GM12801 (cell line): ENCODE results near the gene BLOC1S4.

ENCODE experiments used
- CTCF ChIP-seq: IDR thresholded peaks from one replicate; pipeline ENCODE4 v1.5.1; 2011; ENCODE audit warnings: control low read depth; ENCODE audit not compliant: insufficient read length; ENCODE audit errors: extremely low read depth

Gene BLOC1S4

GRCh38 chr4:6742507-6742906 is 26.5 kb downstream of the BLOC1S4 start:
- TF ChIP-seq CTCF, result no peak

DNA sequence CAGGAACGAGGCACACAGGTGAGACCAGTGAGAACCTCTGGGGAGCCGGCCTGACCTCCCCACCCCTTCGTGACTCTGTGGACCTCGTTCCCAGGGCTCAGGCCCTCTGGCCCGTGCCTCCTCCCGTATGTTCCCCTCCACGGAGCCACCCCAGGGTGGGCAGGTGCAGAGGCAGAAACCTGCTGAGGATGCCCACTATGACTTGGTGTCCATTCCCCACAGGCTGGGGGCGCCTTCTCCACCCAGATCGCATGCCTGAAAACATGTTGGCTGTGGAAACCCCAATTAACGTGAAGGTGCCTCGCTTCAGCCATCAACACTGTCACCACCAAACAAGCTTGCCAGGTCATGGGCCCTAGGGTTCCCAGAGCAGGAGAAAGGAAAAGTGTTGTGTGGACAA is 27.0 kb downstream of the BLOC1S4 start:
- no peak for TF ChIP-seq CTCF

- TF ChIP-seq CTCF, result no peak
These were observed 30.8 kb downstream of the BLOC1S4 start for GRCh38 chr4:6746721-6747293.

DNA sequence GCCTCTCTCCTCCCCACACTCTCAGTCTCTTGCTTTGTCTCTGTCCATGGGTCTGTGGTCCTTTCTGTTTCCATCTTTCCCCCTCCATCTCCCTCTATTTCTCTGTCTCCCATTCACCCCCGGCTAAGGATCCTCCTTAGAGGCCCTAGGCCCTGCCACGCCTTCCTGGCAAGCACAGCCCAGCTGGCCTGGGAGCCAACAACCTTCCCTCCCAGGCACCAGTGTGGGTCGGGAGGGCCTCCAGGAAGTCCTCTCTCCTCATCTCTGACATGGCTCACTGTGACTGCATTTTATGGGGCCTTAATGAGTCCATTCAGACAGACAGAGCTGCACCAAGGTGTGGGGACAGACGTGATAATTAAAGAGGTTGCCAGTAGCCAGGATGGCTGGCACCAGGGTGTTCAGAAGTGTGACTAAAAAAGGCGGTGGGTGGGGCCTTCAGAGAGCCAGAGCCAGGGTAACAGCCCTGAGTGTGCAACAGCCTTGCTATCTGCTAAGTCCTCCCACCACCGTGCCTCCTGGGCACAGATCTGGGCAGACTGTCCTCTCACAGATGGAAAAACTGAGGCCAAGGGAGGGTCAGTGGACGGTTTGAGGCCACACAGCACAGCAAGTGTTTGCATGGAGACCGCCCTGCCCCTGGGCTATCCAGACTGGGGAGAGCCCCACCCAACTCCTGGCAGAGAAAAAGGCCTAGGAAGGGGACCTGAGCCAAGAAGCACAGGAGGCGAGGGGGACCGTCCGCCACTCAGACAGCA is 31.5 kb downstream of the BLOC1S4 start:
- no peak for TF ChIP-seq CTCF

DNA sequence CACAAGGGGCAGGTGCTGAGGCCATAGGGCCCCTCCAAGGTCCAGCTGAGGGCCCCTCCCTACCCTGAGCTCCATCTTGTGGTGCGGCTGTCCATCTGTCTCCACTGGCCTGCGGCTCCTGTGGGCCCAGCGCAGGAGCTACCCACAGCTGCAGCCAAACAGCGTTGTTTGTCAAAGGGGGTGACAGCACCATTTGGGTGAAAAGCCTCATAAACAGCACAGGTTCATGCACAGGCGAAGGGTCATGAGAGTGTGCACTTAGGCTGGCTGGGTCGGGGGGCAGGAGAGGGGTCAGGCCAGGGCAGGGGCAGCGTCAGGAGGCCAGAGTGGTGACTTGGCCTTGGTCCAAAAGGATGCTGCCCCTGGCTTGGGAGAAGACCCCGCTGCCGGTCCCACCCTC is 32.3 kb downstream of the BLOC1S4 start:
- TF ChIP-seq CTCF, result no peak

DNA sequence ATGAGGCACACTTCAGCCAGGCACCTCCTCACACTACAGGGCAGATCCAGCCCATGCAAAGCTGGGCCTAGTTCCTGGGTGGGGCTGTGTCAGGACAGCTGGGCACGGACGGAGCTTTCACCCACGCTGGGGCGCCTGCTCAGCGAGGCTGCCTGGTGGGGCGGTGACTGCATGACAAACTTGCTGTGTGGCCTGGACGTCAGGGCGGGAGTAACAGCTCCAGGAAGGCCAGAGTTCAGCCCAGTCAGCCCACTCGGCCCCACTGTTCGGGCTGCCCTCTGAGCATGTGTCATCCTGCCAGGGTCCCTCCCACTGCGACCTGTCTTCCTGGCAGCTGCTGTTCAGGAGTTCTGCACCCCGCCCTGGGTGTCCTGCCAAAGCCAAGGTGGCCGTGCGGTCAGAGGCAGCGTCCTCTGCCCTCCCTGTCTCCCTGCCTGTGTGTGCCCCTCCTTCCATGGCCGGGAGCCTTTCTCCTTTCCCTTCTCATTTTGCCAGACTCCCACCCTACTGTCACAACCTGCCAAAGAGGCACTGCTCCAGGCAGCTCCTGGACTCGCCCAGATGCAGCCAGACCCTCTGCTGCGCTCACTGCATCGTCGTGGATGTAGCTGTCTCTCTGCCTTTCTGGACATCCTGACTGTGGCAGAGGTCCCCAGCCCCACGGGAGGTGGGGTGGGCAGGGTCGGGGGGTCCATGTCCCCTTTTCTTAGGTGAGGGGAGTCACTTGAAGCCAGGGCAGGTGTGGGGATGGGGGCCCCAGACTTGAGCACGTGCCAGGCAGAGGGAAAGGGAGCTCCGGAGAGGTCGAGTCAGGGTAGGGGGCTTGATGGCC is 33.6 kb downstream of the BLOC1S4 start:
- TF ChIP-seq CTCF, result no peak
